ENCODE measurements around the gene DYNC1I1.

DYNC1I1 gene

DNA sequence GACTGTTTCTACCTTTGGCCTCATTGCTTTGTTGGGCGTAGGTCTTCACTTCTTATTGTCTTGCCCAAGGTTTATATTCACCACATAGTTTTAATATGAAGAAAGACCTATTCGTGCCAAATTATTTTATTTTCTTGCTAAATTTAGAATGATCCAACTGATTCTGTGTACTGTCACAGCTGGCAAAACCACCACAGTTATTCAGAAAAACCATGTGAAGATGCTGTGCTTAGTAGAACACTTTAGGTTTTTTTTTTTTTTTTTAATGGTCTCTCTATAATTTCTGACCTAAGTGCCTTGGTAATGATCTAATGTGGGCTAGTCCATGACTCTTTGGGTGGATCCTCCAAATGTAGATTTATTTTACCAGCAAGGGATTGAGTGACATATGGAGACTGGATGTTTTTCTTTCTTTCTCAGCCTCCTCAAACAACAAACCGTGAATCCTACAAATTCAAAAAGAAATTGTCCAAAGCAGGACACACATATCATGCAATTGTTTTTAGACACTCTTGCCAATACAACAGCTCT is 243.8 kb downstream of the DYNC1I1 start:
- no peak overlapping the region for H3K4me3 ChIP-seq (ENCODE audit: low read depth, low read length)

- no peak overlapping the region for H3K4me3 ChIP-seq (ENCODE audit: low read depth, low read length)
Measured at GRCh38 chr7:96016735-96017134, 244.4 kb downstream of the DYNC1I1 start.

GRCh38 chr7:96017877-96018276 is 245.5 kb downstream of the DYNC1I1 start:
- H3K4me3 ChIP-seq (ENCODE audit: low read depth, low read length) = no peak overlapping the region

- no peak overlapping the region for H3K4me3 ChIP-seq (ENCODE audit: low read depth, low read length)
Measured at GRCh38 chr7:96021568-96021967, 249.2 kb downstream of the DYNC1I1 start.

GRCh38 chr7:96023387-96023786 is 251.0 kb downstream of the DYNC1I1 start:
- no peak overlapping the region for H3K4me3 ChIP-seq (ENCODE audit: low read depth, low read length)

- H3K4me3 ChIP-seq (ENCODE audit: low read depth, low read length) = no peak overlapping the region
Measured at GRCh38 chr7:96026010-96026409, 253.7 kb downstream of the DYNC1I1 start.

DNA sequence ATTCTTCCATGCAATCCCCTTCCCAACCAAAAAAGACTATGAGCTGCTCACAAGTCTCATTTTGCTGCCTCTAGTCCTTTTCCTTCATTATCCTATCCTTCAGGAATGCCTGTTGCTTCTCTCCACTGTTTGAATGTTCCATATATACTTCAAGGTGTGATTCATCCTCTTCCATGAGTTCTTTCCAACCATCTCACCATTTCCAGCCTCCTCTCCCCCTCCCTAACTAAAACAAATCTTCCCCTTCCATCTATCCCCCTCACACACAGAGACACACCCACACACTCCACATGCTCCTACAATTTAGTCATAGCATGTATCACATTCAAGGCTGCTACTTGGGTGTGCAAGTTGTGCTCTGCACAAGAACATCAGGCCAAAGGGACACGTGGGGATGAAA is 254.3 kb downstream of the DYNC1I1 start:
- no peak overlapping the region for H3K4me3 ChIP-seq (ENCODE audit: low read depth, low read length)

- H3K4me3 ChIP-seq (ENCODE audit: low read depth, low read length) = no peak overlapping the region
Measured at GRCh38 chr7:96028729-96029128, 256.4 kb downstream of the DYNC1I1 start.

DNA sequence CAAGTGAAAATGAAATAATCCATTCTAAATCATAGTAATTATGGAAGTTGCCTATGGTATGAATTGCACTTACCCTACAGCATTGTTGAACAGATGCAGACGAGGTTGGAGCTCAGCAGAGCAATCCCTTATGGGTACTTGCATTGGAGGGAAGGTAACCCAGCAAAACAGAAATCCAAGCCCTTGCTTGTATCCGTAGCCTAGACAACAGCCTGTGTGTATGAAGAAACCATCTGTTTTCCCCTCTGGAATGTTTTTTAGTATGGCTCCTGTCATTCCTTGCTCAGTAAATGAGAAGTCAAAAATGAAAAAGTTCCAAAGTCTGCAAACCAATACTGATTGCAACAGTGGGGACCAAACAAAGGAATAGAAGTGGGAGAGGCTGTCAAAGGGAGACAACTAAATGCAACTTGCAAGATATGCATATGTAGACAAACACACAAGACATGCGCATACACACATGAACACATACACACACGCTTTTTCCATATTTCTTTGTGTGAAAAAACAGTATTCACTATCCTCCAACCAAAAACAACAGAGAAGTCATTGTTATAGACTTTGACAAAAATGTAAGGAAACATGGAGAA is 260.8 kb downstream of the DYNC1I1 start:
- H3K4me3 ChIP-seq (ENCODE audit: low read depth, low read length) = no peak overlapping the region

DNA sequence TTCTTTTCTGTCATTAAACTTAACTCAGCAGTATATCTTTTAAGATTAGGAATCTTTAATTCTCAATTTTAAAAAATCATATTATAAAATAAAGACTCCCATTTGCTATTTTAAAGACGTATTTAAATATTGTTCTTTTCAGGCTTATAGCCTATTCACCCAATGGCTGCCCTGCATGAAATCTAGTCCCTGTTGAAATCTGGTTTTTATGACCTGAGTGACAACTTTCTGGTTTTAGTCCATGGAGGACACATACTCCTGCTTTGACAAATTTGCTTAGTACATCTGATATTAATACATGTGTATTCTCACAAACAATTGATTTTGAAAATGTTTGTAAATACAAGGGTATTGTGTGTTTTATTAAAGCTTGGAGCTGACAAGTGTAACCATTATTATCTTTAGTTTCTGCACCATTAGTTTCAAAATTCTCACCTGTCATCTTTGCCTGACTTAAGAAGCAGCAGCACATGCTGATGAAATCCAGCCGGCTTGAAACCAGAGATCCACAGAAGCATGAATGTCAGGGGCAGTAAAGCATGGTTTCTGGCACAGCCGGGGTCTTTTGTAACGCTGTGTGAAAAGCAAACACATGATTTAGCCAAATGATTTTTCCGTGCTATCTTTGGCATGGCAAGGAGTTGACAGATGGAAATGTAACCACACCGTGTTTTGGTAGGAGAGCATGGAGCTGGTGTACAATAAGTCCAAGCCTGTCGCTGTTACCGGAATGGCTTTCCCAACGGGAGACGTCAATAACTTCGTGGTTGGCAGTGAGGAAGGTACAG is 262.8 kb downstream of the DYNC1I1 start:
- H3K4me3 ChIP-seq (ENCODE audit: low read depth, low read length) = no peak overlapping the region

DNA sequence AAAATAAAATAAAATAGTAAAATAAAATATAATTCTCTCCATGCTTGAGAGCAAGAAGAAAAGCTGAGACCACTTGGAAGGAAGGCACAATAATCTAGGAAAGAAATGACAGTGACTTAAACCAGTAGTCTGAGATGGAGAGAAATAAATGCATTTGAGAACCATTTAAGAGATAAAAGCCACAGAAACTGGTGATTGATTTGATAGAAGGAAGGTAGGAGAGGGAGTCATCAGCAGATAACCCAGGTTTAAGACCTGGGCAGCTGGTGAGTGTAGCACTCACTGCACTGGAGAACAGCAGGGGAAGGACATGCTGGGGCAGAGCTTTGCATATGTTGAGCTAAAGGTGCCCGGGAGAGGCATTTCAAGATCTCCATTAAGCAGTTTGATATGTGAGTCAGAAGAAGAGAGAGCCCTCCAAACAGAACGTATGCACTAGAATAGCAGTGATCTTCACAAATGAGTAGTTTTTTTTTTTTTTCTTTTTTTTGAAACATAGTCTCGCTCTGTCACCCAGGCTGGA is 268.0 kb downstream of the DYNC1I1 start:
- H3K4me3 ChIP-seq (ENCODE audit: low read depth, low read length) = no peak overlapping the region

DNA sequence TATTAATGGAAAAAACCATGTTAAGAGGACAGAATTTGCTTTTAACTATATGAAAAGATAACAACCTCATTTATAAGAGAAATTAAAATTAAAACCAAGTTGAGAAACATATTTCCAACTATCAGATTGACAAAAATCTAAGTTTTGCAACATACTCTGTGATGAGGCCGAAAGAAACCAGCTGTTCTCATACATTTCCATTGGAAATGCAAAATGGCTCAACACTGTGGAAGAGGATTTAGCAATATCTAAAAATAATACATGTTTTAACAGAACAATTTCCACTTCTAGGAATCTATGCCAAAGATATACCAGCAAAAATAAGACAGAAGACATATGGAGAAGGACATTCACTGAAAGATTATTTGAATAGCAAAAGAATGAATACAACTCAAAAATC is 268.8 kb downstream of the DYNC1I1 start:
- no peak overlapping the region for H3K4me3 ChIP-seq (ENCODE audit: low read depth, low read length)

- no peak overlapping the region for H3K4me3 ChIP-seq (ENCODE audit: low read depth, low read length)
Measured at GRCh38 chr7:96045181-96045580, 272.8 kb downstream of the DYNC1I1 start.

- no peak overlapping the region for H3K4me3 ChIP-seq (ENCODE audit: low read depth, low read length)
Measured at GRCh38 chr7:96045919-96046318, 273.6 kb downstream of the DYNC1I1 start.

DNA sequence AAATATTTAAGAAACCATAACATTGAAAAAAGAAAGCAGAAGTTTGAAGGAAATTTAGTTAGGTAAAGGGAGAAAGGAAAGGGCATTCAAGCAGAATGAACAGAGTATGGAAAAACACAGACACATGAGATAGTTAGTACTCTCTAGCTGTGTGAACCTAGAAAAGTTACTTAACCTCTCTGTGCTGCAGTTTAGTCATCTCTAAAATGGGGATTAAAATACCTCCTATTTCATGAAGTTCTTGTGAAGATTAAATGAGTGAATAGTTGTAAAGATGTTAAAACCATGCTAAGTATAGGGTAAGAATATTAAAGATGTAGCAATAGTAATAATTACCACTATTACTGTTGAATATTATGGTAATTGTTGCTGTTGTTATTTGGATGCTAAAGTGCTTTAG is 279.9 kb downstream of the DYNC1I1 start:
- H3K4me3 ChIP-seq (ENCODE audit: low read depth, low read length) = no peak overlapping the region

- H3K4me3 ChIP-seq (ENCODE audit: low read depth, low read length) = no peak overlapping the region
Measured at GRCh38 chr7:96052860-96053470, 280.6 kb downstream of the DYNC1I1 start.

GRCh38 chr7:96055717-96056116 is 283.4 kb downstream of the DYNC1I1 start:
- no peak overlapping the region for H3K4me3 ChIP-seq (ENCODE audit: low read depth, low read length)

- H3K4me3 ChIP-seq (ENCODE audit: low read depth, low read length) = no peak overlapping the region
Measured at GRCh38 chr7:96059075-96059474, 286.7 kb downstream of the DYNC1I1 start.

DNA sequence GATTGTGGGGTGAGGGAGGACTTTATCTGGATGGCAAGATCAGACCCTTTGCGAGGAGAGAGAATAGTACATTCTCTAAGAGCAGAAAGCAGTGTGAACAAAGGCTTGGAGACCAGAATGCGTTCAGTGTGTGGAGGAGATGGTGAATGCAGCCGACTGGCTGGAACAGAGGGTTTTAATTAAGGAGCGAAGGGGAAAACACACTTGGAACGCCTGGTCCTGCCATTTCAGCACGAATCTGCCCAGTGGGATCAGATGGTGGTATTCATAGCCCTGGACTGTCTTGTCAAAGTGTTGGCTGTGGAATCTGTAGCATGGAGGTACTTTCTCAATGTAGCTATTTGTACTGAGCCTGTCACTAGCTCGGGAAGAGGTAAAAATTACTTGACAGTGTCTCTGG is 288.7 kb downstream of the DYNC1I1 start:
- no peak overlapping the region for H3K4me3 ChIP-seq (ENCODE audit: low read depth, low read length)

DNA sequence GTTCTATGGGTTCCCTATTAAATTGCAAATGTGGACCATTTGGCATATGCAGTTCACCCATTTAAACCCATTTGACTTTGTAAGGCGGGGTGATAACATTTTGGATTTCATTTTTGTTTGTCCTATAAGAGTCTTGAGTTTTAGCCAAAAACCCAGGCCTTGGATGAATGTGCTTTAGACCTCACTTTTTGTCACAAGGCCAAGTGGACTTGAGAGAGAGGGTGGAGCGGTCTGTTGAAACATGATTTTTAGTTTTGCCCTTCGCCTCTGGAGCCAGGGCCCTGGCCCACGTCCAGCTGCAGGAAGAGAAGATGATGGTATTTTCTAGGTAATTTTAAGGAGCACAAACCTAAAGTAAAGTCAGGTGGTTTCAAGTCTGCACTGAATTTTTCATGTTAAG is 289.5 kb downstream of the DYNC1I1 start:
- H3K4me3 ChIP-seq (ENCODE audit: low read depth, low read length) = no peak overlapping the region

DNA sequence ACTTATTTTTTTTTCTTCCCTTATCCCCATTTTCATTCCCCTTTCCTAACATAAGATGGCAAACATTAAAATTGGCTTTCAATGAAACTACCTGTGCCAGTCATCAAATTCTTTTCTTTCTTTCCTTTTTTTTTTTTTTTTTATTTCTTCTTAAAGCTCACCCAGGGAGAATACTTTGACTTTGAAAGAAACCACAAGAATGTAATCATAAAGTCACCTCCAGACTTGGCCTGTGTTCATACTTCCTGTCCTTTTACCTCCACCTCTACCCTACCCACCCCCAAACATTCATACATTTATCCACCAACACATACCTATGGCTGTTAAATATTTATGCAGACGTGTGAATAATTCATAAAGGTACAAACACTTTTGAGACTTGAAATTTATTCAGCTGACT is 295.0 kb downstream of the DYNC1I1 start:
- no peak overlapping the region for H3K4me3 ChIP-seq (ENCODE audit: low read depth, low read length)

DNA sequence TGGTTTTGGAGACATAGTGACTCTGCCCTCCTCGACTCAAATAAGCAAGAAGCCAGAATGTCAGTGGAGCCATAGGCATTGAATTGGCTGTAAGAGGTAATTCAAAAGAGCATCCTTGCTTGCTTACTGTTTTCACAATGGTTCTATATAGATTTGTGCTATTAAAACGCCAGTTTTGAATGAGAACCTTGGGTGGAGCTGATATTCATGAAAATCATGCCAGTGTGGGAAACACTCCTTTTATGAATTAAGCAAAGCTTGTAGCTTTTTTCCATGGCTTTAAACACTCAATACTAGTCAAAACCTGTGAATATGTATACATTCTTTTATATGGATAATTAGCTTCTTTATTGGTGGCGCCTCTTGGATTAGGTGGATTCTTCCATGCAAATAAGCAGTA is 297.0 kb downstream of the DYNC1I1 start:
- no peak overlapping the region for H3K4me3 ChIP-seq (ENCODE audit: low read depth, low read length)

Data from iPS-11a (cell line).